Adrenal gland (tissue), 12 donors: ENCODE data around the gene NEUROG2. TPM values are rescaled to one million over a fixed set of nuclear protein-coding genes. Genes with fewer than 3 reads are reported as not detected.
"Not testable (repeated sequence)": the region's sequence is repeated elsewhere in the genome, so short reads cannot be mapped to it uniquely, and the experiment has no call there.

Experiments used
- DNase-seq, 7 donors: peaks; one replicate each; pipeline ENCODE4 v3.0.0-alpha.2; 2019 to 2020
- H3K27ac ChIP-seq, 5 donors: fragments of 200-600 bp; sonication (generic) in 4 of 5; 1 replicate in 3 of 5; 2 replicates in 2 of 5; pipeline versions ENCODE4 v1.5.1 to v1.8.0; 2016 to 2020; ENCODE audit warnings: mild to moderate bottlenecking in 1 of 5
- H3K27me3 ChIP-seq: fragments of 200-600 bp; 2 replicates; pipeline ENCODE4 v1.8.0; 2021
- H3K36me3 ChIP-seq, 2 donors: fragments of 200-600 bp; replicated peaks in 1 of 2; 1 replicate in 1 of 2; 2 replicates in 1 of 2; pipeline versions ENCODE4 v1.5.1 to v1.8.0; 2018 to 2022
- H3K4me1 ChIP-seq, 2 donors: fragments of 200-600 bp; replicated peaks in 1 of 2; 1 replicate in 1 of 2; 2 replicates in 1 of 2; pipeline versions ENCODE4 v1.5.1 to v1.8.0; 2018 to 2021
- H3K4me3 ChIP-seq, 4 donors: fragments of 200-600 bp; sonication (generic) in 3 of 4; one replicate each; pipeline ENCODE4 v1.5.1; 2016 to 2018
- H3K9me3 ChIP-seq, 3 donors: fragments of 200-600 bp; sonication (generic) in 1 of 3; replicated peaks in 1 of 3; 1 replicate in 2 of 3; 2 replicates in 1 of 3; pipeline versions ENCODE4 v1.5.1 to v1.8.0; 2016 to 2021
- POLR2A ChIP-seq, 2 donors: fragments of 450-650 bp; IDR thresholded peaks; one replicate each; pipeline ENCODE4 v1.6.1; 2017; ENCODE audit warnings: antibody characterized with exemption in 2 of 2, mild to moderate bottlenecking in 2 of 2, moderate library complexity in 1 of 2
- WGBS, 4 donors: extraction: QIAGEN DNeasy Blood & Tissue Kit in 2 of 4; methylation state at CpG; one replicate each; pipeline versions ENCODE4 v1.1.5 to v1.1.7; 2013 to 2017; 5-methylcytosine and 5-hydroxymethylcytosine counted together
- intact Hi-C, 2 donors: fragments of 100-400 bp; cut with DNase I; formaldehyde crosslinking; loops; one replicate each; pipeline versions ENCODE4 v1.14.1 to v1.15.0; 2022 to 2023
- polyA plus RNA-seq, 3 donors: library from polyadenylated mRNA; stranded (reverse); fragments of 200-250 nt in 2 of 3; fragments of 350-450 nt in 1 of 3; fragmentation: Illumina TruSeq in 1 of 3; extraction: RNeasy Lipid Tissue Mini Kit (QIAGEN cat#74804) in 1 of 3; gene quantifications; one replicate each; pipeline ENCODE4 v1.2.3, GENCODE V29; 2013 to 2014
- total RNA-seq, 9 donors: library from RNA; depleted of rRNA in 4 of 9; stranded (reverse); fragments of >200 nt in 4 of 9; fragments of 120-200 nt in 1 of 9; fragmentation: NEBNext Ultra II Directional in 1 of 9; extraction: Animal tissue kit (Norgen Biotek cat#: 25700) in 1 of 9; gene quantifications; one replicate each; pipeline versions ENCODE4 v1.1.0 to v1.2.4, GENCODE V29; 2013 to 2023
- TF ChIP-seq, protein P1 (sequence below), 6 experiments: fragments of 450-650 bp in 4 of 6; fragments of 200-600 bp in 2 of 6; sonication (generic) in 1 of 6; IDR thresholded peaks; 1 replicate in 5 of 6; 2 replicates in 1 of 6; pipeline versions ENCODE4 v1.5.1 to v1.8.0; 2016 to 2021; ENCODE audit warnings: antibody characterized with exemption in 6 of 6, mild to moderate bottlenecking in 2 of 6, moderate library complexity in 1 of 6
- donor health status: healthy with polysubstance abuse.
- donor health status: Bipolar disorder and iron deficiency.
- donor health status: DM: yes; HTN: yes; CAD: no.
- donor health status: DM: no; HTN: no; CAD: no.
- donor health status: DM: no; HTN: no; CAD: no.
- donor health status: DM: yes; HTN: yes; CAD: no.

NEUROG2 gene
- total and polyA plus RNA-seq, 12 donors: 0.06 TPM; not detected in 11

DNA sequence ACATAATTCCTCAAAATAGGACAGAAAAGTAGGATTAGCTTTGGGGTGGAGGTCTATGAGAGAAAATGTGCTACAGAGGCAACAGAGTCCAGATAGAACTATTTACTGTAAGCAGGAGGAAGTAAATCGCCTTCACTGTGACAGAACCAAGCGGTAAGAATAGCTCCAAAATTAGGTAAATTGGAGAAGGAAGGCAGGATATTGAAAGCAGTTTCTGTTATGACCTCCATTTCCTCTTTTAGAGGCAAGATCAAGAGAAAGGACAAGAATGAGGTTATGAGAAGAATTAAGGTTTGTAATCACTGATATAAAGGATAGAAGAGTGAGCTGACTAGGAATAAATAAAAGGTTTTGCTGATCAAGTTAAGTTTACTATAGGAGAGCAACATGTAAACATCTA is 44.1 kb upstream of the NEUROG2 start:
- no peak for DNase-seq
- Histone ChIP-seq H3K4me1 (no peaks in the 10 kb centered on the region), H3K27ac (no peak overlapping the region), H3K36me3 (no peaks in the 10 kb centered on the region), H3K27me3 (no peaks in the 10 kb centered on the region), H3K9me3 (no peaks in the 10 kb centered on the region), H3K4me3 (no peak overlapping the region)
- intact Hi-C loops: no loop called here
- WGBS, 4 donors: 76 to 85% (median 82%) methylated on average over 2 of the region's 2 CpGs
- TF ChIP-seq POLR2A (IDR thresholded peaks at IDR 0.05): no peak
- TF ChIP-seq, protein P1, sequence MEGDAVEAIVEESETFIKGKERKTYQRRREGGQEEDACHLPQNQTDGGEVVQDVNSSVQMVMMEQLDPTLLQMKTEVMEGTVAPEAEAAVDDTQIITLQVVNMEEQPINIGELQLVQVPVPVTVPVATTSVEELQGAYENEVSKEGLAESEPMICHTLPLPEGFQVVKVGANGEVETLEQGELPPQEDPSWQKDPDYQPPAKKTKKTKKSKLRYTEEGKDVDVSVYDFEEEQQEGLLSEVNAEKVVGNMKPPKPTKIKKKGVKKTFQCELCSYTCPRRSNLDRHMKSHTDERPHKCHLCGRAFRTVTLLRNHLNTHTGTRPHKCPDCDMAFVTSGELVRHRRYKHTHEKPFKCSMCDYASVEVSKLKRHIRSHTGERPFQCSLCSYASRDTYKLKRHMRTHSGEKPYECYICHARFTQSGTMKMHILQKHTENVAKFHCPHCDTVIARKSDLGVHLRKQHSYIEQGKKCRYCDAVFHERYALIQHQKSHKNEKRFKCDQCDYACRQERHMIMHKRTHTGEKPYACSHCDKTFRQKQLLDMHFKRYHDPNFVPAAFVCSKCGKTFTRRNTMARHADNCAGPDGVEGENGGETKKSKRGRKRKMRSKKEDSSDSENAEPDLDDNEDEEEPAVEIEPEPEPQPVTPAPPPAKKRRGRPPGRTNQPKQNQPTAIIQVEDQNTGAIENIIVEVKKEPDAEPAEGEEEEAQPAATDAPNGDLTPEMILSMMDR (IDR thresholded peaks at IDR 0.05): no peak

DNA sequence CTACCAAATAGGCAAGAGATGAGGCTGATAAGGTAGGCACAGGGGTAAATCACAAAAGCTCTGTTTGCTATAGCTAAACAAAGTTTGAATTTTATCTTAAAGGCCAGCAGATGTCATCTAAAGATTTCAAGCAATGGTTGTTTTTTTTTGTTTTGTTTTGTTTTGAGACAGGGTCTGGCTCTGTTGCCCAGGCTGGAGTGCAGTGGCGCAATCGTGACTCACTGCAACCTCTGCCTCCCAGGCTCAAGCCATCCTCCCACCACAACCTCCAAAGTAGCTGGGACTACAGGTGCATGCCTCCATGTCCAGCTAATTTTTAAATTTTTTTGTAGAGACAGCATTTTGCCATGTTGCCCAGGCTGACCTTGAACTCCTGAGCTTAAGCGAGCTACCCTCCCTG is 43.1 kb upstream of the NEUROG2 start:
- no peaks in the 10 kb centered on the region for H3K36me3 ChIP-seq
- no peak overlapping the region for H3K27ac ChIP-seq
- no peaks in the 10 kb centered on the region for H3K4me1 ChIP-seq
- 90 to 96% (median 94%) methylated on average over 3 of the region's 3 CpGs for WGBS, 4 donors
- no peaks in the 10 kb centered on the region for H3K9me3 ChIP-seq
- H3K4me3 ChIP-seq: no peak overlapping the region
- DNase-seq: no peak
- H3K27me3 ChIP-seq: no peaks in the 10 kb centered on the region
- intact Hi-C loops: no loop called here
- TF ChIP-seq, protein P1 (IDR thresholded peaks at IDR 0.05): no peak
- TF ChIP-seq POLR2A (IDR thresholded peaks at IDR 0.05): no peak

DNA sequence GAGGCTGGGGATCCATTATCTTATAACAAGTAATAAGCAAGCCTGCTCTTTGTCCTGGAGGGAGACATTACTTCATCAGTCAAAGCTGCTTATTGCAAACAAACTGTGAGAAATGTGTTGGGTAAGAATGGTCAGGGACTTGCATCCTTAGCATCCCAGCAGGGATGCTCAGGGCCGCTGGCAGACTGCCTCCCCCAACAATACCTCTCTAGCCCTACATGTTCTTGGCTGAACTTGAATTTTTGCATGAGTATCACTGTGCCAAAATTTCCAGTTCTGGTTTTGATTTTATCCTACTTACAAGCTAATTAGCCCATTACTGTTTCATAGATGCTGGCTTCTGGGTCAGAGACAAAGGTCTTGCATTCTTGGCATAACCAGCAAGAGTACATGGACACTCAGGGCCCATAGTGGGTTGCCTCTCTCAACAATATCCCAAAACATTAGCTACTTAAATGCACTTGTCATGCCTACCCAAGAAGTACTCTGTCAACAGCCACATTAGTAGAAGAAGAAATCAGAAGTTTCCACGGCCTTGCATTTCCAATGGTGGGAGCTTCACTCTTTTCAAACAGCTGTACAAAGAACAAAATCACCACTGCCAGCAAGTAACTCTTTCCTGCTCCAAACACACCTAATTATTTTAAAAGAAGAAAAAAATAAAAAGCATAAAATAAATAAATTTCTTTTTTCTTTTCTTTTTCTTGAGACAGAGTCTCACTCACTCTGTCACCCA is 41.9 kb upstream of the NEUROG2 start:
- Histone ChIP-seq H3K4me3 (no peak overlapping the region), H3K27ac (no peak overlapping the region), H3K36me3 (no peaks in the 10 kb centered on the region), H3K27me3 (no peaks in the 10 kb centered on the region), H3K4me1 (no peaks in the 10 kb centered on the region), H3K9me3 (no peaks in the 10 kb centered on the region)
- intact Hi-C loops: no loop called here
- no peak for DNase-seq
- TF ChIP-seq, protein P1 (IDR thresholded peaks at IDR 0.05): no peak
- no peak for TF ChIP-seq POLR2A (IDR thresholded peaks at IDR 0.05)
- 93 to 98% (median 96%) methylated on average over 2 of the region's 2 CpGs for WGBS, 4 donors

DNA sequence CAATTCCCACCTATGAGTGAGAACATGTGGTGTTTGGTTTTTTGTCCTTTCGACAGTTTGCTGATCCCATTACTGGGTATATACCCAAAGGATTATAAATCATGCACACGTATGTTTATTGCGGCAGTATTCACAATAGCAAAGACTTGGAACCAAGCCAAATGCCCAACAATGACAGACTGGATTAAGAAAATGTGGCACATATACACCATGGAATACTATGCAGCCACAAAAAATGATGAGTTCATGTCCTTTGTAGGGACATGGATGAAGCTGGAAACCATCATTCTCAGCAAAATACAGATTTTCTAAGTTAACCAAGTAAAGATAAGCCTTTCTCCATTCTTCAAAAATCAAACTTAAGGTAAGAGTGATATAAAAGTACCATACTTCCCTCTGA is 38.3 kb upstream of the NEUROG2 start:
- H3K4me3 ChIP-seq, H3K27me3 ChIP-seq, H3K36me3 ChIP-seq, intact Hi-C loops, H3K27ac ChIP-seq, DNase-seq, H3K4me1 ChIP-seq, H3K9me3 ChIP-seq: not testable (repeated sequence)
- WGBS, 4 donors: 94 to 100% (median 96%) methylated on average over 2 to 3 of the region's 3 CpGs

DNA sequence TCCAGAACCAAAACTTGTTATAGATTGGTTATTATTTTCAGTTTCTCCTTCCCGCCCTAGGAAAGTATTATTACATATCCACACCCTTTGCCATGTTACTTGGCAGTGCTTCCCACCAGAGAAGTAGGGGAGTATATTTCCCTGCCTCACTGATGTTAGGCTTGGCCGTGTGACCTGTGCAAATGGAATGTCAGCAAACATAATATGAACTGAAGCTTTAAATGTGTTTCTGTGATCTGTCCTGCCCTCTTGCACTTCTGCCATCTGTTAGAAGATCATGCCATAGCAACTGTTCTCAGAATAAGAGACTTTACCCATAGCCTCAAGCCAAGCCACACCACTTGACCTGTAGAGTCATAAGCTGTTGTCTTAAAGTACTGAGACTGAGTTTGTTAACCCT is 36.7 kb upstream of the NEUROG2 start:
- intact Hi-C loops: no loop called here
- 45 to 81% (median 48%) methylated on average over 2 of the region's 2 CpGs for WGBS, 4 donors

More for the DNA sequence above, 36.7 kb upstream of the NEUROG2 start:
- TF ChIP-seq, protein P1 (IDR thresholded peaks at IDR 0.05): no peak
- Histone ChIP-seq H3K4me3 (no peak overlapping the region), H3K4me1 (no peaks in the 10 kb centered on the region), H3K27ac (no peak overlapping the region), H3K9me3 (no peaks in the 10 kb centered on the region), H3K27me3 (no peaks in the 10 kb centered on the region), H3K36me3 (no peaks in the 10 kb centered on the region)
- no peak for DNase-seq
